Kidney epithelial cell (primary cell): Measurements from ENCODE around the gene PLPPR3. TPM values are rescaled to one million over a fixed set of nuclear protein-coding genes. Genes with fewer than 3 reads are reported as not detected.

Source experiments
- DNase-seq: peaks from one replicate; pipeline ENCODE4 v3.0.0-alpha.2; 2010; ENCODE audit warnings: low read depth
- H3K27me3 ChIP-seq: 2 replicates; pipeline ENCODE4 v1.6.0; 2011; ENCODE audit warnings: low read length; ENCODE audit not compliant: control insufficient read depth, insufficient read depth
- H3K36me3 ChIP-seq: 2 replicates; pipeline ENCODE4 v1.5.1; 2011; ENCODE audit warnings: low read length; ENCODE audit not compliant: control insufficient read depth, insufficient read depth
- H3K4me3 ChIP-seq: 2 replicates; pipeline ENCODE4 v1.5.1; 2011; ENCODE audit warnings: low read depth, mild to moderate bottlenecking, control low read depth, low read length
- total RNA-seq: library from RNA; depleted of rRNA; stranded (reverse); fragments of >200 nt; gene quantifications from 2 replicates; pipeline ENCODE4 v1.2.3, GENCODE V29; 2015
- TF ChIP-seq, protein P1 (sequence below): IDR thresholded peaks from 2 replicates; pipeline ENCODE4 v1.5.1; 2011; ENCODE audit warnings: mild to moderate bottlenecking, moderate library complexity, low read length, control low read depth, inconsistent platforms; ENCODE audit not compliant: insufficient read depth, poor library complexity, severe bottlenecking

Gene PLPPR3
- total RNA-seq, 1 donor from 2014 or later = 2.9 TPM

DNA sequence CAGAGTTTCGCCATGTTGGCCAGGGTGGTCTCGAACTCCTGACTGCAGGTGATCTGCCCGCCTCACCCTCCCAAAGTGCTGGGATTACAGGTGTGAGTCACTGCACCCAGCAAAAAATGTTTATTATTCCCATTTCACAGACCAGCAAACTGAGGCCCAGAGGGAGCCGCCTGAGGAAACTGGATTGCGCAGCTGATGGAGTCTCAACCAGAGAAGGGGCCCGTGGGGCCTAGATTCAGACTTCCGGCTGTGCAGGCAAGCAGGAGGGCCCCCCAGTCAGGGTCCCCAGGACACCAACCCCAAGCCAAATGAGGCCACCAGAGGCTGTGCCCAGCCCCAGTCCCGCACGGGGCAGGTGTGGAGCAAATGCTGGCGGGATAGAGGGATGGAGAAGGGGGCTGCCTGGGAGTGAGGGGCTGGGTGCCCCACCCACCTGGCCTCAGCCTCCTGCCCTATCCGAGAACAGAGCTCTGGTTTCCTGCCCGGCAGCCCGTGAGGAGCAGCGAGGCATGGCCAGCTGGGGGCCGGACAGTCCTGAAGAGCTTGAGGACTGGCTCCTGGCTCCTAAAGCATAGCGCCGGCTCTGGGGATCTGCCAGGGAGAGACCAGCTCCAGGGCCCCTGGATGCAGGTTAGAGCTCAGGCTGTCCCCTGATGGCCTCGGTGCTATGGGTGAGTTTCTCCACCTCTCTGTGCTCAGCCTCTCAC lies 48.9 kb downstream of the PLPPR3 start:
- DNase-seq = no peak
- TF ChIP-seq, protein P1, sequence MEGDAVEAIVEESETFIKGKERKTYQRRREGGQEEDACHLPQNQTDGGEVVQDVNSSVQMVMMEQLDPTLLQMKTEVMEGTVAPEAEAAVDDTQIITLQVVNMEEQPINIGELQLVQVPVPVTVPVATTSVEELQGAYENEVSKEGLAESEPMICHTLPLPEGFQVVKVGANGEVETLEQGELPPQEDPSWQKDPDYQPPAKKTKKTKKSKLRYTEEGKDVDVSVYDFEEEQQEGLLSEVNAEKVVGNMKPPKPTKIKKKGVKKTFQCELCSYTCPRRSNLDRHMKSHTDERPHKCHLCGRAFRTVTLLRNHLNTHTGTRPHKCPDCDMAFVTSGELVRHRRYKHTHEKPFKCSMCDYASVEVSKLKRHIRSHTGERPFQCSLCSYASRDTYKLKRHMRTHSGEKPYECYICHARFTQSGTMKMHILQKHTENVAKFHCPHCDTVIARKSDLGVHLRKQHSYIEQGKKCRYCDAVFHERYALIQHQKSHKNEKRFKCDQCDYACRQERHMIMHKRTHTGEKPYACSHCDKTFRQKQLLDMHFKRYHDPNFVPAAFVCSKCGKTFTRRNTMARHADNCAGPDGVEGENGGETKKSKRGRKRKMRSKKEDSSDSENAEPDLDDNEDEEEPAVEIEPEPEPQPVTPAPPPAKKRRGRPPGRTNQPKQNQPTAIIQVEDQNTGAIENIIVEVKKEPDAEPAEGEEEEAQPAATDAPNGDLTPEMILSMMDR = no peak
- H3K4me3 ChIP-seq = no peak overlapping the region
- no peaks in the 10 kb centered on the region for H3K36me3 ChIP-seq
- no peaks in the 10 kb centered on the region for H3K27me3 ChIP-seq

DNA sequence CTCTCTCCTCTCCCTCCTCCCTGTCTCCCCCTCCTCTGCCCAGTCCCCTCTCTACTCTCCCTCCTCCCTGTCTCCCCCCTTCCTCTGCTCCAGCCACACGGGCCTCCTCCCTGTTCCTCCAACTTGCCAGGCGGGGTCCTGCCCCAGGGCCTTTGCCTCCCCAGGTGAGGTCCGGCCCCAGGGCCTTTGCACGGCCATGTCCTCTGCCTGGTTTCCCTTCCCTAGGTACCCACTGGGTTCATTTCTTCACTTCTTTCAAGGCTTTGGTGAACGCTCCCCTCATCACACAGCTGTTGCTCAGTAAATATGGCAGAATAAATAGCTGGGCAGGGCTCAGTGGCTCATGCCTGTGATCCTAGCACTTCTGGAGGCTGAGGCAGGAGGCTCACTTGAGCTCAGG lies 49.7 kb downstream of the PLPPR3 start:
- no peaks in the 10 kb centered on the region for H3K27me3 ChIP-seq
- DNase-seq = no peak

DNA sequence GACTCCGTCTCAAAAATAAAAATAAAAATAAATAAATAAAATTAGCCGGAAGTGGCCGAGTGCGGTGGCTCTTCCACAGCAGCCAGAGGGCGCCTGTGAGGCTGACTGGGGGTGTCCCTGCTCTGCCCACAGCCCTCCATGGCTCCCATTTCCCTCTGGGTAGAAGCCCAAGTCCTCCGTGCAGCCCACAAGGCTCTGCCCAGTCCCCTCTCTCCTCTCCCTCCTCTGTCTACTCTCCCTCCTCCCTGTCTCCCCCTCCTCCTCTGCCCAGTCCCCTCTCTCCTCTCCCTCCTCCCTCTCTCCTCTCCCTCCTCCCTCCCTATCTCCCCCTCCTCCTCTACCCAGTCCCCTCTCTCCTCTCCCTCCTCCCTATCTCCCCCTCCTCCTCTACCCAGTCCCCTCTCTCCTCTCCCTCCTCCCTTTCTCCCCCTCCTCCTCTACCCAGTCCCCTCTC lies 50.4 kb downstream of the PLPPR3 start:
- Histone ChIP-seq H3K27me3 (no peaks in the 10 kb centered on the region), H3K36me3 (no peaks in the 10 kb centered on the region), H3K4me3 (no peak overlapping the region)
- TF ChIP-seq, protein P1 = peak; percentile 71
- DNase-seq = no peak

More for the DNA sequence above, 49.7 kb downstream of the PLPPR3 start:
- TF ChIP-seq, protein P1 = no peak
- no peaks in the 10 kb centered on the region for H3K36me3 ChIP-seq
- H3K4me3 ChIP-seq = no peak overlapping the region

DNA sequence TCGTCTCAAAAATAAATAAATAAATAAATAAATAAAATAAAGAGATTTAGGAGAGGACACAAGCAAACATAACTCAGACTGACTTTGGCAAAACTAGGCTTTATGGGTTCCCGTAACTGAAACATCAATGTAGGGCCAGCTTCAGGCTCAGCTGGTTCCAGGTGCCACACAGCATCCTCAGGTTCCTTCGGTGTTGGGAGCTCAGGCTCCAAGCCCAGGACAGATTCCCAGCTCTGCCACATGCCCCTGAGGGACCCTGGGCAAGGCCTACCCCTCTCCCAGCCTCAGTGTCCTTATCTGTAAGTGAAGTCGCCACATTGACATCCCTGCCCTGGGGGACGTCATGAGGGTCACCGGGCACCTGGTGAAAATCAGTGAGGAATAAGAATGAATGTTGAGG lies 52.1 kb downstream of the PLPPR3 start:
- no peak for DNase-seq
- Histone ChIP-seq H3K4me3 (no peak overlapping the region), H3K27me3 (no peaks in the 10 kb centered on the region), H3K36me3 (no peaks in the 10 kb centered on the region)
- TF ChIP-seq, protein P1 = no peak

DNA sequence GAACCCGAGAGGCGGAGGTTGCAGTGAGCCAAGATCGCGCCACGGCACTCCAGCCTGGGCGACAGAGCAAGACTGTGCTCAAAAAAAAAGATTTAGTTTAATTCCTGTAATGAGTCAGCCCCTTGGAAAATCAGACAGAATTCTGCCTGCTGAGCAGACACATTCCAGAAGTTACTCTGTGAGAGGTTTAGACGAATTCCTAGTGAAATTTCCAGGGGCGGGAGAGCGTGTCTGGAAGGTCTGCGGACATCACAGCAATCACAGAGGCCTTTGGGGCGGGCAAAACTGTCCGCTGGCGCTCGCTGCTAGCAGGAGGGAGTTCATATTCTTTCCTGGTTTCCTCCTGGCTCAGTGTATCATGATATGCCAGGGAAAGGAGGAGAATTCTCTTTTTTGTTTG lies 53.3 kb downstream of the PLPPR3 start:
- Histone ChIP-seq H3K4me3 (no peak overlapping the region), H3K27me3 (no peaks in the 10 kb centered on the region), H3K36me3 (no peaks in the 10 kb centered on the region)
- TF ChIP-seq, protein P1 = no peak
- DNase-seq = peak; percentile 83

DNA sequence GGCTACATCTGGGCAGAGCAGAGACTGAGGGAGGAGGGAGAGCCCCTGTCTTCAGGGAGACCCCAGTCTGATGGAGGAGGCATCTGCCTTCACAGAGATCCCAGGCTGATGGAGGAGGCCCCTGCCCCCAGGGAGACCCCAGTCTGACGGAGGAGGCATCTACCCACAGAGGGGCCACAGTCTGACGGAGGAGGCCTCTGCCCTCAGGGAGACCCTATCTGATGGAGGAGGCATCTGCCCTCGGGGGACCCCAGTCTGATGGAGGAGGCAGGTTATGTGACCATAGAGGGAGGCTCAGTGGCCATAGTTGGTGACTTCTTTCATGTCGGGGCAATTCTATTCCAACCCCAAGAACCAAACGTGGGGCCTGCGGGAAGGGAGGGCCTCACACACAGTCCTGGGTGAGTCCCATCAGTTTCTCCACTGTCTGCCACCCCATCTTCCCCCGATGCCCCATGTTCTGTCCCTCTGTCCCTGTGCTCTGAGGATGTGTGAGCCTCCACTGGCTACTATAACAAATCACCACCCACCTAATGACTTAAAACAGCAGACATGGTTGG lies 56.5 kb downstream of the PLPPR3 start:
- H3K4me3 ChIP-seq = no peak overlapping the region
- no peaks in the 10 kb centered on the region for H3K27me3 ChIP-seq
- DNase-seq = no peak
- H3K36me3 ChIP-seq = peaks cover 1% of the 10 kb centered on the region
- TF ChIP-seq, protein P1 = no peak
